K562 (cell line): ENCODE results near the gene MYO3B. TPM values are rescaled to one million over a fixed set of nuclear protein-coding genes. Genes with fewer than 3 reads are reported as not detected.

ENCODE experiments used
- ATF6 ChIP-seq: sonication (generic); formaldehyde crosslinking; IDR thresholded peaks from 2 replicates; pipeline ENCODE4 v1.4.0; 2020; ENCODE audit warnings: mild to moderate bottlenecking, missing genetic modification reagents
- CHD7 ChIP-seq: fragments of 200-600 bp; sonication (generic); IDR thresholded peaks from one replicate; pipeline ENCODE4 v1.6.1; 2012; ENCODE audit warnings: mild to moderate bottlenecking, low read depth, low read length, inconsistent platforms
- ELF1 ChIP-seq: fragments of 200-800 bp; sonication (Bioruptor generic); IDR thresholded peaks from 2 replicates; pipeline ENCODE4 v1.6.1; 2016; ENCODE audit warnings: missing genetic modification characterization, missing compliant biosample characterization
- PHB2 ChIP-seq: fragments of 450-650 bp; IDR thresholded peaks from 2 replicates; pipeline ENCODE4 v1.6.1; 2017; ENCODE audit warnings: low read depth
- RAD21 ChIP-seq, 2 experiments: fragments of 250-450 bp in 1 of 2; fragments of 450-650 bp in 1 of 2; sonication (Bioruptor Pico) in 1 of 2; formaldehyde crosslinking in 1 of 2; IDR thresholded peaks in 1 of 2; conservative IDR thresholded peaks in 1 of 2; 2 replicates each; pipeline versions ENCODE4 v1.4.0 to v1.8.0; 2020 to 2022; ENCODE audit warnings: mild to moderate bottlenecking in 2 of 2, moderate library complexity in 1 of 2
- TFE3 ChIP-seq: fragments of 450-650 bp; formaldehyde crosslinking; IDR thresholded peaks from 2 replicates; pipeline ENCODE4 v1.4.0; 2020; ENCODE audit warnings: mild to moderate bottlenecking, mixed read lengths
- TOE1 ChIP-seq, 2 experiments: fragments of 450-650 bp in 1 of 2; sonication (generic) in 1 of 2; formaldehyde crosslinking in 1 of 2; IDR thresholded peaks; 2 replicates each; pipeline versions ENCODE4 v1.7.1 to v1.8.0; 2016 to 2022; ENCODE audit warnings: borderline replicate concordance in 2 of 2, mild to moderate bottlenecking in 2 of 2, antibody characterized with exemption in 1 of 2, inconsistent platforms in 1 of 2, low read depth in 1 of 2, missing genetic modification reagents in 1 of 2, moderate library complexity in 1 of 2
- ZBTB49 ChIP-seq: sonication (generic); formaldehyde crosslinking; IDR thresholded peaks from 2 replicates; pipeline ENCODE4 v1.8.0; 2022; ENCODE audit warnings: missing genetic modification reagents, mild to moderate bottlenecking, borderline replicate concordance
- polyA plus RNA-seq, 8 experiments: library from polyadenylated mRNA; depleted of rRNA in 4 of 8; stranded (reverse) in 5 of 8; unstranded in 3 of 8; fragments of >200 nt; fragmentation: Nextera tagmentation in 2 of 8; fragmentation: Illumina TruSeq in 1 of 8; extraction: Ambion mirVana in 2 of 8; extraction: Trizol in 1 of 8; gene quantifications; 2 replicates each; pipeline versions ENCODE4 v1.2.1 to v1.2.3, GENCODE V29; 2011 to 2014; ENCODE audit warnings: inconsistent platforms in 1 of 8, missing spikeins in 1 of 8
- total RNA-seq, 7 experiments: library from RNA; depleted of rRNA in 6 of 7; stranded (reverse); fragments of >200 nt in 6 of 7; fragmentation: Illumina TruSeq in 2 of 7; extraction: Trizol in 2 of 7; gene quantifications; 2 replicates each; pipeline versions ENCODE4 v1.2.1 to v1.2.3, GENCODE V29; 2011 to 2021; ENCODE audit warnings: low replicate concordance in 1 of 7

MYO3B gene
- total and polyA plus RNA-seq, 9 of the 15 experiments (the other 6 are each of a cell fraction or from before 2014, with no cell fraction given): 2.7 to 6.5 (median 3.6) TPM

GRCh38 chr2:170222298-170222697 is 44.4 kb downstream of the MYO3B start (continued):
- TF ChIP-seq CHD7: no peak
- no peak for TF ChIP-seq TFE3 (CRISPR knock-in tag)
- no peak for TF ChIP-seq ATF6
- TF ChIP-seq RAD21 (CRISPR knock-in tag; conservative IDR thresholded peaks at IDR 0.05 in 1 of 2, IDR thresholded peaks at IDR 0.05 in 1 of 2): peak in 1 of 2 experiments; percentile 18; a peak in 1 of 4 replicates
- no peak for TF ChIP-seq PHB2
- TF ChIP-seq ELF1 (tag): no peak
- no peak for TF ChIP-seq TOE1 (IDR thresholded peaks at IDR 0.05; ENCODE audit: borderline replicate concordance)
- TF ChIP-seq TOE1 (CRISPR knock-in tag; IDR thresholded peaks at IDR 0.05; ENCODE audit: borderline replicate concordance, low read depth): no peak
- no peak for TF ChIP-seq ZBTB49 (CRISPR knock-in tag)
- TF ChIP-seq, all 486 proteins: peak for 5
